CD14-positive monocyte (primary cell): Measurements from ENCODE around the gene PODXL2. TPM values are rescaled to one million over a fixed set of nuclear protein-coding genes. Genes with fewer than 3 reads are reported as not detected.

Source experiments
- DNase-seq, 3 donors: peaks; one replicate each; pipeline ENCODE4 v3.0.0-alpha.2; 2011 to 2022
- H2AFZ ChIP-seq: 2 replicates; pipeline ENCODE4 v1.6.0; 2012; ENCODE audit warnings: mild to moderate bottlenecking, low read depth, low read length, inconsistent platforms; ENCODE audit not compliant: insufficient read depth, poor library complexity, severe bottlenecking
- H3K27ac ChIP-seq, 2 donors: 1 replicate in 1 of 2; 2 replicates in 1 of 2; pipeline ENCODE4 v1.5.1; 2012 to 2013; ENCODE audit warnings: low read length in 2 of 2, control low read depth in 1 of 2, inconsistent platforms in 1 of 2, low read depth in 1 of 2, mild to moderate bottlenecking in 1 of 2
- H3K27me3 ChIP-seq, 2 donors: one replicate each; pipeline versions ENCODE4 v1.6.0 to v1.6.1; 2011 to 2013; ENCODE audit warnings: low read length in 2 of 2; ENCODE audit not compliant: control insufficient read depth in 2 of 2, insufficient read depth in 2 of 2
- H3K36me3 ChIP-seq, 2 donors: replicated peaks in 1 of 2; 1 replicate in 1 of 2; 2 replicates in 1 of 2; pipeline versions ENCODE4 v1.5.1 to v1.6.1; 2012 to 2013; ENCODE audit warnings: low read length in 2 of 2, control low read depth in 1 of 2, inconsistent platforms in 1 of 2, mild to moderate bottlenecking in 1 of 2; ENCODE audit not compliant: insufficient read depth in 2 of 2, control insufficient read depth in 1 of 2
- H3K4me1 ChIP-seq, 2 donors: 1 replicate in 1 of 2; 2 replicates in 1 of 2; pipeline versions ENCODE4 v1.5.1 to v1.6.1; 2012 to 2013; ENCODE audit warnings: low read length in 2 of 2, control low read depth in 1 of 2, inconsistent platforms in 1 of 2, mild to moderate bottlenecking in 1 of 2, moderate library complexity in 1 of 2; ENCODE audit not compliant: insufficient read depth in 2 of 2, control insufficient read depth in 1 of 2
- H3K4me2 ChIP-seq: replicated peaks from 2 replicates; pipeline ENCODE3; 2012; ENCODE audit warnings: low read length, moderate library complexity, mild to moderate bottlenecking; ENCODE audit not compliant: poor library complexity, severe bottlenecking; ENCODE audit errors: extremely low read depth
- H3K4me3 ChIP-seq, 3 experiments: fragments of 200-600 bp in 1 of 3; sonication (generic) in 1 of 3; replicated peaks in 1 of 3; 1 replicate in 2 of 3; 2 replicates in 1 of 3; pipeline ENCODE4 v1.5.1; 2011 to 2013; ENCODE audit warnings: low read length in 3 of 3, mild to moderate bottlenecking in 3 of 3, control low read depth in 2 of 3, low read depth in 2 of 3, inconsistent platforms in 1 of 3, moderate library complexity in 1 of 3
- H3K79me2 ChIP-seq: 2 replicates; pipeline ENCODE4 v1.6.0; 2012; ENCODE audit warnings: mild to moderate bottlenecking, control low read depth, inconsistent platforms, low read length, moderate library complexity; ENCODE audit not compliant: insufficient read depth
- H3K9ac ChIP-seq: 2 replicates; pipeline ENCODE4 v1.6.0; 2017; ENCODE audit warnings: low read length, mild to moderate bottlenecking; ENCODE audit not compliant: insufficient read depth, poor library complexity, severe bottlenecking
- H3K9me3 ChIP-seq, 2 donors: replicated peaks in 1 of 2; 1 replicate in 1 of 2; 2 replicates in 1 of 2; pipeline versions ENCODE4 v1.5.1 to v1.6.1; 2012 to 2013; ENCODE audit warnings: low read length in 2 of 2, control low read depth in 1 of 2; ENCODE audit not compliant: control insufficient read depth in 1 of 2, insufficient read depth in 1 of 2
- H4K20me1 ChIP-seq: 2 replicates; pipeline ENCODE4 v1.6.0; 2012; ENCODE audit warnings: mild to moderate bottlenecking, low read length, control low read depth, moderate library complexity; ENCODE audit not compliant: insufficient read depth
- H3K27ac Mint-ChIP-seq, 7 donors: one replicate each; pipeline ENCODE4 v1.8.0; 2020; ENCODE audit warnings: mild to moderate bottlenecking in 7 of 7, mixed read lengths in 7 of 7, moderate library complexity in 6 of 7, inconsistent platforms in 2 of 7
- H3K27me3 Mint-ChIP-seq, 3 donors: one replicate each; pipeline ENCODE4 v1.8.0; 2021 to 2022; ENCODE audit warnings: low read depth in 3 of 3, mild to moderate bottlenecking in 3 of 3, mixed read lengths in 3 of 3, moderate library complexity in 3 of 3, inconsistent platforms in 1 of 3
- H3K36me3 Mint-ChIP-seq, 2 donors: one replicate each; pipeline ENCODE4 v1.8.0; 2020; ENCODE audit warnings: mixed read lengths in 2 of 2, inconsistent platforms in 1 of 2, mild to moderate bottlenecking in 1 of 2
- H3K4me1 Mint-ChIP-seq: one replicate; pipeline ENCODE4 v1.8.0; 2020; ENCODE audit warnings: mild to moderate bottlenecking, mixed read lengths
- H3K4me3 Mint-ChIP-seq, 2 donors: one replicate each; pipeline ENCODE4 v1.8.0; 2020; ENCODE audit warnings: mild to moderate bottlenecking in 2 of 2, mixed read lengths in 2 of 2, moderate library complexity in 1 of 2
- H3K9me3 Mint-ChIP-seq, 7 donors: one replicate each; pipeline ENCODE4 v1.8.0; 2020 to 2022; ENCODE audit warnings: mixed read lengths in 7 of 7, mild to moderate bottlenecking in 6 of 7, moderate library complexity in 6 of 7, inconsistent platforms in 2 of 7
- WGBS: methylation state at CpG from one replicate; pipeline ENCODE4 v1.1.5; 2013; ENCODE audit warnings: missing lambda C conversion rate; ENCODE audit not compliant: insufficient coverage; 5-methylcytosine and 5-hydroxymethylcytosine counted together
- intact Hi-C, 2 donors: fragments of 100-400 bp; cut with micrococcal nuclease; formaldehyde crosslinking; loops; one replicate each; pipeline versions ENCODE4 v1.15.0 to v1.15.1; 2023
- polyA plus RNA-seq, 3 donors: library from polyadenylated mRNA; depleted of rRNA in 1 of 3; unstranded in 2 of 3; stranded (reverse) in 1 of 3; fragments of 300-500 nt in 2 of 3; fragments of >200 nt in 1 of 3; fragmentation: Illumina TruSeq in 2 of 3; gene quantifications; 1 replicate in 2 of 3; 2 replicates in 1 of 3; pipeline ENCODE4 v1.2.3, GENCODE V29; 2012 to 2021
- TF ChIP-seq, protein P1 (sequence below): fragments of 200-600 bp; IDR thresholded peaks from one replicate; pipeline ENCODE4 v1.8.0; 2022; ENCODE audit warnings: antibody characterized with exemption, mild to moderate bottlenecking

The PODXL2 gene
- polyA plus RNA-seq, 3 donors: 0.33 to 0.64 (median 0.43) TPM

GRCh38 chr3:127690106-127690505, 61.1 kb downstream of the PODXL2 start:
- Histone ChIP-seq H3K79me2 (no peaks in the 10 kb centered on the region), H3K4me3 (no peak overlapping the region), H3K9me3 (no peaks in the 10 kb centered on the region), H3K4me1 (no peaks in the 10 kb centered on the region), H3K27ac (no peak overlapping the region), H3K9ac (peak overlapping the region; percentile 34), H2AFZ (no peak overlapping the region), H3K4me2 (no peak overlapping the region), H3K36me3 (no peaks in the 10 kb centered on the region), H3K27me3 (no peaks in the 10 kb centered on the region), H4K20me1 (no peaks in the 10 kb centered on the region)
- intact Hi-C loops: loop anchor here in 1 of 2 donors (5.0 kb wide), 1 partner anchor 132 kb away; the partner anchor contains the start of gene MGLL
- Mint-ChIP-seq H3K36me3 (no peaks in the 10 kb centered on the region), H3K4me1 (peaks cover 2% of the 10 kb centered on the region), H3K27me3 (peaks cover 0 to 1% (median under 1%) of the 10 kb centered on the region in 3 donors), H3K4me3 (no peak overlapping the region), H3K9me3 (no peaks in the 10 kb centered on the region), H3K27ac (no peak overlapping the region)
- 100% methylated on average over 2 of the region's 4 CpGs for WGBS
- TF ChIP-seq, protein P1, sequence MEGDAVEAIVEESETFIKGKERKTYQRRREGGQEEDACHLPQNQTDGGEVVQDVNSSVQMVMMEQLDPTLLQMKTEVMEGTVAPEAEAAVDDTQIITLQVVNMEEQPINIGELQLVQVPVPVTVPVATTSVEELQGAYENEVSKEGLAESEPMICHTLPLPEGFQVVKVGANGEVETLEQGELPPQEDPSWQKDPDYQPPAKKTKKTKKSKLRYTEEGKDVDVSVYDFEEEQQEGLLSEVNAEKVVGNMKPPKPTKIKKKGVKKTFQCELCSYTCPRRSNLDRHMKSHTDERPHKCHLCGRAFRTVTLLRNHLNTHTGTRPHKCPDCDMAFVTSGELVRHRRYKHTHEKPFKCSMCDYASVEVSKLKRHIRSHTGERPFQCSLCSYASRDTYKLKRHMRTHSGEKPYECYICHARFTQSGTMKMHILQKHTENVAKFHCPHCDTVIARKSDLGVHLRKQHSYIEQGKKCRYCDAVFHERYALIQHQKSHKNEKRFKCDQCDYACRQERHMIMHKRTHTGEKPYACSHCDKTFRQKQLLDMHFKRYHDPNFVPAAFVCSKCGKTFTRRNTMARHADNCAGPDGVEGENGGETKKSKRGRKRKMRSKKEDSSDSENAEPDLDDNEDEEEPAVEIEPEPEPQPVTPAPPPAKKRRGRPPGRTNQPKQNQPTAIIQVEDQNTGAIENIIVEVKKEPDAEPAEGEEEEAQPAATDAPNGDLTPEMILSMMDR: no peak
- no peak for DNase-seq

DNA sequence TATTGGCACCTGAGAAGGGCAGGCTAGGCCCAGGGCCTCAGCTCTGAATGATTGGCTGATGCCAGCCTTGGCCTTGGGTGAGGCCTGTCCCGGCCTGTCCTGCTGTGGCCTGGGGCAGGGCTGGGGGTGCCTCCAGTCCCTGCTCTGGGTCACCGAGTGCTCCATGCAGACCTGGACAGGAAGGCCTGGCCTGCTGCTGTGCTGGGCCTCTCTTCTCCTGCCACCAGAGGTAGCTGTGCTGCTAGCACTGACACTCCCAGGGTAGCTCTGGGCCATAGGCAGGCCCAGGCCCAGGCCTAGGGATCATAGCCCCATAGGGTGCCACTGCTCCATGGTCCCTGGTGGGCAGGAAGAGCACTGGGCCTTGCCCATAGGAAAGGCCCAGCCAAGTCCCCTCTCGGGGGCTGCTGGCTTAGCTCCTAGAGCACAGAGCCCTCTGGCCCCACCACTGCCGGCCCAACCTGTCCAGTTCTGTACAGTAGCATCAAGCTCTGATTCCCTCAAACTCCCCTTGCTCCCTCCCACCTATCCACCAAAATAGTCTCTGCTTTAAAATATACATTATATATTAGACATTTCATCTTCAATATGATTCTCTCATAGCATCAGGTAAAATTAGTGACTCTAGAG, 62.0 kb downstream of the PODXL2 start:
- Mint-ChIP-seq H3K4me1 (peaks cover 2% of the 10 kb centered on the region), H3K27ac (peak overlapping the region in 1 of 7 donors; percentile 25), H3K4me3 (no peak overlapping the region), H3K27me3 (peaks cover 0 to 1% (median 1%) of the 10 kb centered on the region in 3 donors), H3K9me3 (no peaks in the 10 kb centered on the region), H3K36me3 (no peaks in the 10 kb centered on the region)
- H3K27me3 ChIP-seq: no peaks in the 10 kb centered on the region
- no peaks in the 10 kb centered on the region for H4K20me1 ChIP-seq
- H3K27ac ChIP-seq: no peak overlapping the region
- H3K9ac ChIP-seq: no peak overlapping the region
- no peaks in the 10 kb centered on the region for H3K36me3 ChIP-seq
- H3K9me3 ChIP-seq: no peaks in the 10 kb centered on the region
- DNase-seq: peak; percentile 27 to 53 (median 32)
- no peaks in the 10 kb centered on the region for H3K79me2 ChIP-seq
- TF ChIP-seq, protein P1: peak; percentile 48
- 100% methylated on average over 3 of the region's 4 CpGs for WGBS
- no peak overlapping the region for H3K4me3 ChIP-seq
- H2AFZ ChIP-seq: no peak overlapping the region
- no peaks in the 10 kb centered on the region for H3K4me1 ChIP-seq
- no peak overlapping the region for H3K4me2 ChIP-seq
- intact Hi-C loops: loop anchor here in 1 of 2 donors (5.0 kb wide), 1 partner anchor 131 kb away; the partner anchor contains the start of gene MGLL
